ENCODE results near the gene ZNF792. TPM values are rescaled to one million over a fixed set of nuclear protein-coding genes. Genes with fewer than 3 reads are reported as not detected.
"Not testable (repeated sequence)": the region's sequence is repeated elsewhere in the genome, so short reads cannot be mapped to it uniquely, and the experiment has no call there.

ZNF792 gene
- total RNA-seq, 2 donors from 2014 or later: 8.3 to 9.1 TPM

DNA sequence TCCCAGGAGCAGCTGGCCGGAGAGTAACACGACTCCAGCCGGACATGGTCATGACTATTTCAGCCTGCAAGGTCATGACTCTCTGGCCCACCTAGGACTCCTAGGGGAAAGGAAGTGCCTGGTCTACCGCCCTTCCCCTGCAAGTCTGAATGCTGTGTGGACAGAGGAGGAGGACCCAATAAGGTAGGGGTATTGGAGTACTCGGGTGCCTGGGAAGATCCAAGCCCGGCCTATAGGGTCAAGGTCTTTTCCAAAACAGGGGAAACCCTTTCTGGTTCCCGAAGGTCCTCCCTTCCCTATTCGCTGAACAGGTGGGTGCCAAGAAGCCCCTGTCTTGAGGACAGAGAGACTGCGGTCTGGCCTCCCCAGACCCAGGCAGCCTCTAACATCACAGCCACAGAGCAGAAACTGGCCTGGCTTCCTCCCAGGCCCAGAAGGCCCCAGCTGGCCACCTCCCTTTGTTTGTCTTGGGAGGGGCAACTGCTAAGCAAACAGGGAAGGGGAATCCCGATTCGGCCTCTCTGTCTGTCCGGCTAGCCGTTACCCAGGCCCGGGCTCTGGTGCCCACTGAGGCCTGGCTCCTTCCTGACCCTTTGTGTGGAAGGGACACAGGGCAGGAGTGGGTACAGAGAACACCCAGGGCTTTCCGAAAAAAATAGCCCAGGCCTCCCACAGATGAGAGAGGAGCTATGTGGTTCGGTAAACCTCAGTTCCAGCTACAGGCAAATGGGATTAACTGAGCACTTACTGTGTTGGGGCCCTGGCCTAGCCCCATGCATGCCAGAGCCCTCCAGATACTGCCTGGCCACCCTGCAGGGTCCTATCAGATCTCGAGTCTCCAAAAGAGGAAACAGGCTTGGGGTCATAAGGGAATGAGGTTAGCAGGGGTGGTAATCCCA is 30.9 kb upstream of the ZNF792 start:
- ATAC-seq (replicated peaks in 1 of 2): no peak
- H3K4me1 Mint-ChIP-seq (ENCODE audit: low read depth): peaks cover 69% of the 10 kb centered on the region
- no peak overlapping the region for H3K4me3 Mint-ChIP-seq

GRCh38 chr19:34994286-34994642 is 30.2 kb upstream of the ZNF792 start:
- H3K4me1 Mint-ChIP-seq (ENCODE audit: low read depth): peaks cover 73% of the 10 kb centered on the region
- H3K27me3 Mint-ChIP-seq (ENCODE audit: low read depth): no peaks in the 10 kb centered on the region
- no peak overlapping the region for H3K4me3 Mint-ChIP-seq
- no peak overlapping the region for H3K27ac Mint-ChIP-seq
- peaks cover 3 to 13% of the 10 kb centered on the region in 2 donors for H3K36me3 Mint-ChIP-seq (ENCODE audit: insufficient read depth in 2 of 2)
- peaks cover 0 to 1% of the 10 kb centered on the region in 2 donors for H3K9me3 Mint-ChIP-seq
- no peak for DNase-seq
- no peak for ATAC-seq (replicated peaks in 1 of 2)

More for the DNA sequence above, 30.9 kb upstream of the ZNF792 start:
- H3K27me3 Mint-ChIP-seq (ENCODE audit: low read depth): no peaks in the 10 kb centered on the region
- H3K9me3 Mint-ChIP-seq: peaks cover 0 to 1% of the 10 kb centered on the region in 2 donors
- H3K27ac Mint-ChIP-seq: no peak overlapping the region
- H3K36me3 Mint-ChIP-seq (ENCODE audit: insufficient read depth in 2 of 2): peaks cover 3 to 13% of the 10 kb centered on the region in 2 donors
- DNase-seq: no peak

GRCh38 chr19:34992582-34992981 is 28.6 kb upstream of the ZNF792 start:
- not testable (repeated sequence) for H3K36me3 Mint-ChIP-seq (ENCODE audit: insufficient read depth in 2 of 2); ATAC-seq (replicated peaks in 1 of 2); DNase-seq; H3K27me3 Mint-ChIP-seq (ENCODE audit: low read depth); H3K9me3 Mint-ChIP-seq
- Mint-ChIP-seq H3K4me1 (ENCODE audit: low read depth) (peaks cover 73% of the 10 kb centered on the region), H3K4me3 (peak overlapping the region; percentile 41 to 67), H3K27ac (peak overlapping the region; percentile 54)

DNA sequence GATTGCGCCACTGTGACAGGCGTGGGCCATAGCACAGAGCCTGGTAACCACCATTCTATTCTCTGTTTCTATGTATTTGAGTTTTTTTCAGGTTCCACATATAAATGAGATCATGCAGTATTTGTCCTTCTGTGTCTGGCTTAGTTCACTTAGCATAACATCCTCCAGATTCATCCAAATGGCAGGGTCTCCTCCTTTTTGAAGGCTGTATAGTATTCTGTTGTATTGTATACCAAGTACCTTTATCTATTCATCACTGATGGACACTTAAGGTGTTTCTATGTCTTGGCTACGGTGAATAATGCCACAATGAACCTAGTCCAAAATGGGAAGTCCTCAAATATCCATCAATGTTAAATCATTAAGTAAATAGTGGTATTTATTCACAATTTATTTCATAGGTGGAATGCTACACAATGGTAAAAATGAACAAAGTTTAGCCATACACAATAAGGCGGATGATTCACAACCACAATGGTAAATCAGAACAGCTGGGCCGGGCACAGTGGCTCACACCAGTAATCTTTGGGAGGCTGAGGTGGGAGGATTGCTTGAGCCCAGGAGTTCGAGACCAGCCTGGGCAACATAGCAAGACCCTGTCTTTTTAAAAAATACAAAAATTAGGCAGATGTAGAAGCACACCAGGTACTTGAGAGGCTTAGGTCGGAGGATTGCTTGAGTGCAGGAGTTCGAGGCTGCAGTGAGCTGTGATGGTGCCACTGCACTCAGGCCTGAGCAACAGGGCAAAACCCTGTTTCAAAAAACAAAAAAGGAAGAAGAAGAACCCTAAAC is 27.7 kb upstream of the ZNF792 start:
- Mint-ChIP-seq H3K4me3 (peak overlapping the region; percentile 8 to 67), H3K36me3 (ENCODE audit: insufficient read depth in 2 of 2) (peaks cover 0 to 12% of the 10 kb centered on the region in 2 donors), H3K27me3 (ENCODE audit: low read depth) (no peaks in the 10 kb centered on the region), H3K4me1 (ENCODE audit: low read depth) (peaks cover 70% of the 10 kb centered on the region), H3K27ac (peak overlapping the region; percentile 75), H3K9me3 (peaks cover 0 to 1% of the 10 kb centered on the region in 2 donors)
- no peak for DNase-seq
- no peak for ATAC-seq (replicated peaks in 1 of 2)

DNA sequence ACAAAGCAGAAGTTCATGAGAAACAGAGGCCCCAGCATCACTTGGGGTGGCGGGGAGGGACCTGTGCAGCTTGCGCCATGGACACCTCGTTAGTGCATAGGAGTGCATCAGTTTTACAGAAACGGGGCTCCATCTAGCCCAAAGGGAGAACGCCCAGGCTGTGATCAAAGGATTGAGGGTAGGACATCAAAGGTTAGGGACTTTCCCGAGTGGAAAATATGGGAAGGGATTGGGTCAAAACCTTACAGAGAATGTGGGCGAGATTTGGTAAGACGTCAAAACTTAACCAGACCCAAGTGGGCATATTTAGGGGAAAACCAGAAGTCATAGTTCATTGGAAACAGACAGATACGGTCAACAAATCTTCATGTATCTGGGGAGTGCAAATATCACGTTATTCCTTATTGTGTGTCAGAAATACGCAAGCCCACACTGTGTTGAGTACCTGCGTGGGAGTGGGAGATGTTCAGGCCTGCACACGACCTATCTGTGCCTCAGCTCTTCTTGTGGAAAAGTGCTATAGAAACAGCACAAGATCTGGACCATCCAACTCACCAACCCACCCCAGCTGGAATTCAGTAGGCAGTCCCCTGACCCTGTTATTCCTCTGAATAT is 26.7 kb upstream of the ZNF792 start:
- Mint-ChIP-seq H3K4me1 (ENCODE audit: low read depth) (peaks cover 69% of the 10 kb centered on the region), H3K27ac (peak overlapping the region; percentile 79), H3K4me3 (peak overlapping the region; percentile 59 to 65), H3K27me3 (ENCODE audit: low read depth) (no peaks in the 10 kb centered on the region), H3K36me3 (ENCODE audit: insufficient read depth in 2 of 2) (peaks cover 0 to 10% of the 10 kb centered on the region in 2 donors), H3K9me3 (peaks cover 0 to 1% of the 10 kb centered on the region in 2 donors)
- ATAC-seq (replicated peaks in 1 of 2) (peak; percentile 84 to 92), DNase-seq (peak; percentile 67 to 81)

DNA sequence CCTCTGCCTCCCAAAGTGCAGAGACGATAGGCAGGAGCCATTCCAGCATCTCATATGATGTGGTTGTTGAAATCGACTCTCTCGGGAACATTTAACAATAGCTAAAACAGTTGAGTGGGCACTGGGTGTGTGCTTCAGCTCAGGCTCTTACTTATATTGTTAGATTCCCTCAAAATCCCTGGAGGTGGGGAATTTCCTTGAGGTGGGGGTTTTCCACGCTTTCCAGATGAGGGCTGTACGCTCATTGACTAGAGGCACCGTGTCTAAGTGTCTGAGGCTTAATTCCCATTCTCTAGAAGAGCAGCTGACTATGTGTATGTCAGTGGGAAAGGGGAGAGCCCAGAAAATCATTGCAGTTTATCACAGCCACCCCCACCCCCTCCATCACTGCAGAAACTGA is 25.3 kb upstream of the ZNF792 start:
- DNase-seq (no peak), ATAC-seq (replicated peaks in 1 of 2) (peak in 1 of 2 donors; percentile 6)
- Mint-ChIP-seq H3K4me3 (peak overlapping the region; percentile 40 to 79), H3K36me3 (ENCODE audit: insufficient read depth in 2 of 2) (peaks cover 3 to 17% of the 10 kb centered on the region in 2 donors), H3K27ac (peak overlapping the region; percentile 97), H3K4me1 (ENCODE audit: low read depth) (peaks cover 75% of the 10 kb centered on the region), H3K9me3 (peaks cover 1 to 2% of the 10 kb centered on the region in 2 donors), H3K27me3 (ENCODE audit: low read depth) (no peaks in the 10 kb centered on the region)

DNA sequence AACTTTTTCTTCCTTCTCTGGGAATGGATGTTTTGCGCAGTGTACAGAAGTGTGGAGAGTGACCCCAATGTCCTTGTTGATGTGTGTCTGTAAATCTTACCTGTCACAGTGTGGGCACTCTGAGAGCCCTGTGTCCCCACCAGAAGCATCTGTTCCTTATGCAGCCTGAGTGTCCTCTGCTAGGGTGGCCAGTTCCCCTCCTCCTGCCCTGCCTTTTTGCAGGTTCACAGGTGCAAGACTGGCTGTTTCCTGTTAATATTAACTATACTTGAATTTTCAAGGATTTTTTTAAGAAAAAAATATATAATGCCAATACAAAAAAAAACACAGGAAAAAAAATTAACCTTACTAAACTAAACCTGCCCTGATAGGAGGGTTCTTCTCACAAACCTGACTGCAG is 24.1 kb upstream of the ZNF792 start:
- ATAC-seq (replicated peaks in 1 of 2): no peak
- H3K9me3 Mint-ChIP-seq: peaks cover 2 to 3% of the 10 kb centered on the region in 2 donors
- peak overlapping the region; percentile 40 to 79 for H3K4me3 Mint-ChIP-seq
- H3K27ac Mint-ChIP-seq: peak overlapping the region; percentile 97
- DNase-seq: no peak
- peaks cover 3 to 20% of the 10 kb centered on the region in 2 donors for H3K36me3 Mint-ChIP-seq (ENCODE audit: insufficient read depth in 2 of 2)
- peaks cover 75% of the 10 kb centered on the region for H3K4me1 Mint-ChIP-seq (ENCODE audit: low read depth)
- H3K27me3 Mint-ChIP-seq (ENCODE audit: low read depth): no peaks in the 10 kb centered on the region

GRCh38 chr19:34985249-34986022 is 21.4 kb upstream of the ZNF792 start:
- no peak for DNase-seq
- H3K9me3 Mint-ChIP-seq: peaks cover 2% of the 10 kb centered on the region in 2 donors

DNA sequence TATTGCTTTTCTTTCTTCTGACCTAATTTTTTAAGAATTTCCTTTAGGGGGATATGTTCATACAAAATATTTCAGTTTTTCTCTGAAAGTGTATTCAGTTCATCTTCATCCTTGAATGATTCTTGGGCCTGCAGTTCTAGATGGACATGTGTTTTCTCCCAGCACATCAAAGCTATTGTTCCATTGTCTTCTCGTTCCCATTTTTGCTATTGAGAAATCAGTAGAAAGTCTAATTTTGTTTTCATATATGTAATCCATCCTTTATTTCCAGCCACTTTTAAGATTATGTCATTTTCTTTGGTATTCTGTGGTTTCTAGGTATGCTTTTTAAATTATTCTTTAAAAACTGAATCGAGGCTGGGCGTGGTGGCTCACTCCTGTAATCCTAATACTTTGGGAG is 20.3 kb upstream of the ZNF792 start:
- DNase-seq: no peak
- ATAC-seq (replicated peaks in 1 of 2): no peak
- Mint-ChIP-seq H3K9me3 (peaks cover 2% of the 10 kb centered on the region in 2 donors), H3K4me3 (no peak overlapping the region), H3K36me3 (ENCODE audit: insufficient read depth in 2 of 2) (peaks cover 3 to 11% of the 10 kb centered on the region in 2 donors), H3K27ac (no peak overlapping the region), H3K4me1 (ENCODE audit: low read depth) (peaks cover 42% of the 10 kb centered on the region), H3K27me3 (ENCODE audit: low read depth) (no peaks in the 10 kb centered on the region)

More at GRCh38 chr19:34985249-34986022, 21.4 kb upstream of the ZNF792 start:
- ATAC-seq (replicated peaks in 1 of 2): peak; percentile 23 to 45
- Mint-ChIP-seq H3K4me1 (ENCODE audit: low read depth) (peaks cover 53% of the 10 kb centered on the region), H3K27me3 (ENCODE audit: low read depth) (no peaks in the 10 kb centered on the region), H3K36me3 (ENCODE audit: insufficient read depth in 2 of 2) (peaks cover 3 to 11% of the 10 kb centered on the region in 2 donors), H3K4me3 (peak overlapping the region; percentile 56 to 78), H3K27ac (peak overlapping the region; percentile 59)

DNA sequence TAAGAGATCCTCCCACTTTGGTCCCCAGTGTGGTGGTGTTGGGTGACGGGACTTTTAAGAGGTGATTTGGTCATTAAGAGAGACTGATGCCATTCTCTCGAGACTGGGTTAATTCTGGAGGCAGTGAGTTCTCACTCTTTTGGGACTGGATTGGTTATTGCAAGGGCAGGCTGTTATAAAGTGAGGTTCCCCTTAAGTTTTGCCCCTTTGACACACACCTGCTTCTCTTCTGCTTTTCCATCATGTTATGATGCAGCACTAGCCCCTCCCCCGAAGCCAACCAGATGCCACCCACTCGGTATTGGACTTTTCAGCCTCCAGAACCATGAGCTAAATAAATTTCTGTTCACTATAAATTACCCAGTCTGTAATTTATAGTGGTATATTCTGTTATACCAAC is 19.8 kb upstream of the ZNF792 start:
- Mint-ChIP-seq H3K27ac (no peak overlapping the region), H3K4me3 (no peak overlapping the region), H3K36me3 (ENCODE audit: insufficient read depth in 2 of 2) (peaks cover 3 to 11% of the 10 kb centered on the region in 2 donors), H3K4me1 (ENCODE audit: low read depth) (peaks cover 36% of the 10 kb centered on the region), H3K27me3 (ENCODE audit: low read depth) (no peaks in the 10 kb centered on the region), H3K9me3 (peaks cover 2% of the 10 kb centered on the region in 2 donors)
- DNase-seq (no peak), ATAC-seq (replicated peaks in 1 of 2) (no peak)

DNA sequence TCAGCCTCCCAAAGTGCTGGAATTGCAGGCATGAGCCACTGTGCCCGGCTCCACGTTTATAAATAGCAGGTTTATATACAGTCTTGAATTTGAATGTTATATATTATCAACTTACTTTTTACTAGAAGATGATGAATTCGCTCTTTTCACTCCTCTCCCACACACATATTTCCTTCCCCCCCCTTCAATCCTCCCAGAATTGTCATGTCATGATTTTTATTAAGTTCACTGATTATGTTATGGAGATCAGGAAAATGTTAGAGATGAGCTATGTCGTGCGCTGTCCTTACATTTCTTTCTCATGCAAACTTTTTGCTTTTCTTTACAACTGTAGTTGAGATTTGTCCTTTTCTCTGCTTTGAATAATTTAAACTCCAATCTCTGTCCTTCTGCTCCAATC is 18.2 kb upstream of the ZNF792 start:
- DNase-seq: no peak
- peaks cover 3 to 11% of the 10 kb centered on the region in 2 donors for H3K36me3 Mint-ChIP-seq (ENCODE audit: insufficient read depth in 2 of 2)
- ATAC-seq (replicated peaks in 1 of 2): no peak

More for the DNA sequence above, 18.2 kb upstream of the ZNF792 start:
- Mint-ChIP-seq H3K9me3 (peaks cover 2% of the 10 kb centered on the region in 2 donors), H3K4me3 (no peak overlapping the region), H3K4me1 (ENCODE audit: low read depth) (peaks cover 22% of the 10 kb centered on the region), H3K27me3 (ENCODE audit: low read depth) (no peaks in the 10 kb centered on the region), H3K27ac (no peak overlapping the region)
